ENCODE results near the gene AKAP7.
"Not testable (repeated sequence)": the region's sequence is repeated elsewhere in the genome, so short reads cannot be mapped to it uniquely, and the experiment has no call there.

Gene AKAP7

DNA sequence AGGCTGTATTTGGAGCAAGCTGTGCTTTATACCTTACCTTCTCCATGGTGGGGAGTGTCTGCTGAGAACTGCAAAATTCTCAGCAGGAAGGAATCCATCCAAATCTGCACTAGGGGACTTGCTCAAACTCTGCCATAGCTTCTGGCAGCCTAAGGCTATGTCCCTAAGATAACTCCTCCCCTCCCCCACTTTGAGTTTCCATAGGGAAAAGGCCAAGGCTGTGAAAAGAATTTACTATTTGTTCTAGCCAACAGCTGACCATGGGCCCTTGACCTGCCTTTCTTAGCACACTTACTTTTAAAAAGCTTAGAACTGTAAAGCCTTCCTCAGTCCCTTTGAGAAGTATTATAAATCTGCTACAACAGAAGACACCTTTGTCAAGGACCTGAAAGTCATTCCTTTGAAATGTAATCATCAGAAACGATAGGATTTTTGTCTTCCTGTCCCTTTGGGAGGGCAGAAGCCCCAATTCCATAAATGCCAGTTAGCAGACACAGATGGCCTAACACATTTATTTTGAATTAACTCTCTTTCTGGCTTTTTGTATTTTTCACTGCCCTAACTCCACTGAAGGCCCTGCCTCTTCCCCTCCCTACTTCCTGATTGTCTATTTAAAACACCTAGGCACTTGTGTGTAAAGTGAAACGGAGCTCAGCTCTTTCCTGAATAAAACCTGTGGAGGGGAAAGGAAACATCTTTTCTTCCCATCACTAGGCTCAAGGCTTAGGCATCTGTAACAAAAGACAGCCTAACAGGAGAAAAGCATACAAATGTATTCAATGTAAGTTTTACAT lies 157.1 kb downstream of the AKAP7 start:
- no peak for DNase-seq (ENCODE audit: low read depth)

DNA sequence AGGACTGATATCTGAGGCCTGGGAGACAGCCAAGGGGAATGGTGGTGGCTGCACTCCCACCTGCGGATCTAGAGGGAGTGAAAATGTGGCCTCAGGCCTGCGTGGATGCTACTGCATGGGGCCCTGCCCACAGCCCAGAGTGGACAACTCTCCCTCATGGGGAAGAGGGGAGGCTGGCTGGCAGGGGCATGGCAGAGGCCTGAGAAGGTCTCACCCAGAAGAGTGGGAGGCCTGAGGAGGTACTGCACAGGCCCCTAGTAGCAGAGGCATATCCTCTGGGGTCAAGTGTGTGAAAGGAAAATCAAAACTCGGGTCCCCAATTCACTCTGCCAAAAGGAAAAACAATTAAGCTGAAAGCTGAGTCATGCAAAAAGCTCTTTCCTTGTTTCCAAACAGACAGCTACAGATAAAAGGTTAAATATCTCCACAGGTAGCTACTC lies 158.2 kb downstream of the AKAP7 start:
- no peak for DNase-seq (ENCODE audit: low read depth)

- no peak for DNase-seq (ENCODE audit: low read depth)
These were observed 159.8 kb downstream of the AKAP7 start for GRCh38 chr6:131295081-131295480.

DNA sequence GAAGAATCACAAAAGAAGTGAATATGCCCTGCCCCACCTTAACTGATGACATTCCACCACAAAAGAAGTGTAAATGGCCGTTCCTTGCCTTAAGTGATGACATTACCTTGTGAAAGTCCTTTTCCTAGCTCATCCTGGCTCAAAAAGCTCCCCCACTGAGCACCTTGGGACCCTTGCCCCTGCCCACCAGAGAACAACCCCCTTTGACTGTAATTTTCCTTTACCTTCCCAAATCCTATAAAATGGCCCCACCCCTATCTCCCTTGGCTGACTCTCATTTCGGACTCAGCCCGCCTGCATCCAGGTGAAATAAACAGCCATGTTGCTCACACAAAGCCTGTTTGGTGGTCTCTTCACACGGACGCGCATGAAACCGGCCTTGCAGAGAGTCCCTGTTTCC lies 165.6 kb downstream of the AKAP7 start:
- not testable (repeated sequence) for DNase-seq (ENCODE audit: low read depth)

GRCh38 chr6:131303338-131303930 lies 168.2 kb downstream of the AKAP7 start:
- DNase-seq (ENCODE audit: low read depth), result no peak

DNA sequence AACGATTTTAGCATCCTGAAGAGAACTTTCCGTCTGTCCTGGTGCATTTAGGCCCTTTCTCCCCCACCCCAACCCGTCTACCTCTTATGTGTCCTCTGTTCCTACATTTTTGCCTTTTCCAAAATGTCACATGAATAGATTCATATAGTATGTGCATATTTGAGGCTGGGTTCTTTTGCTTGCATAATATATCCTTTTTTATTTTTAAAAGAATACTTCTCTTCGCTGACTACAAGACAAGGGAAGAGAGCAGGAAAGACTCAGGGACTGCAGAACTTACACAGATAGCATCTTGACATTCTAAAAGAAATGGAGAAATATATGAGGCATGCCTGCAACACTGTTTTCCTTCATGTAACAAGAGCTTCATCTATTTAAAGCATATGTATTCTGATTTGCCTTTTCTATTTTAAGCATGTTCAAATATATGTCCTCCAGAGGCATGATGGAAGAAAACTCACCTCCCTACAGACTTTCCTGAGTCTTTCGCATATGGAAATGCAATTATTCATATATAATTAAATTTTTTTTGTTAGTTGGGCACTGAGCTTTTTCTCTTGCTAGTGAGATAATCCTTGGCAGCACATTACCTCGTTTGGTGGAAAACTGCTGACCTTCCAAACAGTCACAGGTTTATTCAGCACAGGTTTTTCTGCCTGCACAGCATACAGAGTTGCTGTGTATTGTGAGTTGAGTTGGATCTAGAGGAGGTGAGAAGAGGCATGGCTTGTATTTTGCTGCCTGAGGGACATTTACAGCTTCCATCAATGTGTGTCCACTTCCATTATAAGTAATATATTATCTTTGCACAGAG lies 170.0 kb downstream of the AKAP7 start:
- DNase-seq (ENCODE audit: low read depth), result no peak

GRCh38 chr6:131309437-131309836 lies 174.2 kb downstream of the AKAP7 start:
- no peak for DNase-seq (ENCODE audit: low read depth)

- no peak for DNase-seq (ENCODE audit: low read depth)
These were observed 179.6 kb downstream of the AKAP7 start for GRCh38 chr6:131314838-131315237.

GRCh38 chr6:131316654-131317053 lies 181.4 kb downstream of the AKAP7 start:
- DNase-seq (ENCODE audit: low read depth), result no peak

- DNase-seq (ENCODE audit: low read depth), result peak; percentile 11
These were observed 182.2 kb downstream of the AKAP7 start for GRCh38 chr6:131317516-131317915.

GRCh38 chr6:131321589-131321988 lies 186.3 kb downstream of the AKAP7 start:
- peak; percentile 5 for DNase-seq (ENCODE audit: low read depth)

DNA sequence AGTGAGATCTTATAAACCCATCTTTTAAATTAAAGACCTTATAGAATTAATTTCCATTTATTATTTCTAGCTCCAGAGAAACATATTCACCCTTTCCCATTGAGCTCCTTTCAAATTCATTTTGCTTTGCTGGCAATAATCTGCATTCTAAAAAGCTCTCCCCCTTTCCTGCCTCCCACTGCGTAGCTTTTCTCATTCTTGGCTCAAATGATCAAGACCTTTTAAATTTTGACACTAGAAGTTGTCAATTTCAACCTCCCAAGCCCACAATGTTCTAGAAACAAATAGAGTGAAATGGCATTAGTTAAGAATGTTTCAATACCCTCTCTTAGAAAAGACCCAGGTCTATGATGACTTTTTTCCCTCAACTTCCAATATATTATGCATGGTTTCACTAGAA lies 186.9 kb downstream of the AKAP7 start:
- no peak for DNase-seq (ENCODE audit: low read depth)

- not testable (repeated sequence) for DNase-seq (ENCODE audit: low read depth)
These were observed 190.4 kb downstream of the AKAP7 start for GRCh38 chr6:131325669-131326068.

DNA sequence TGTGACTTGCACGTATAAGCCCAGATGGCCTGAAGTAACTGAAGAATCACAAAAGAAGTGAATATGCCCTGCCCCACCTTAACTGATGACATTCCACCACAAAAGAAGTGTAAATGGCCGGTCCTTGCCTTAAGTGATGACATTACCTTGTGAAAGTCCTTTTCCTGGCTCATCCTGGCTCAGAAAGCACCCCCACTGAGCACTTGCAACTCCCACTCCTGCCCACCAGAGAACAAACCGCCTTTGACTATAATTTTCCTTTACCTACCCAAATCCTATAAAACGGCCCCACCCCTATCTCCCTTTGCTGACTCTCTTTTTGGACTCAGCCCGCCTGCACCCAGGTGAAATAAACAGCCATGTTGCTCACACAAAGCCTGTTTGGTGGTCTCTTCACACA lies 193.5 kb downstream of the AKAP7 start:
- DNase-seq (ENCODE audit: low read depth), result not testable (repeated sequence)

- no peak for DNase-seq (ENCODE audit: low read depth)
These were observed 195.9 kb downstream of the AKAP7 start for GRCh38 chr6:131331151-131331550.

DNA sequence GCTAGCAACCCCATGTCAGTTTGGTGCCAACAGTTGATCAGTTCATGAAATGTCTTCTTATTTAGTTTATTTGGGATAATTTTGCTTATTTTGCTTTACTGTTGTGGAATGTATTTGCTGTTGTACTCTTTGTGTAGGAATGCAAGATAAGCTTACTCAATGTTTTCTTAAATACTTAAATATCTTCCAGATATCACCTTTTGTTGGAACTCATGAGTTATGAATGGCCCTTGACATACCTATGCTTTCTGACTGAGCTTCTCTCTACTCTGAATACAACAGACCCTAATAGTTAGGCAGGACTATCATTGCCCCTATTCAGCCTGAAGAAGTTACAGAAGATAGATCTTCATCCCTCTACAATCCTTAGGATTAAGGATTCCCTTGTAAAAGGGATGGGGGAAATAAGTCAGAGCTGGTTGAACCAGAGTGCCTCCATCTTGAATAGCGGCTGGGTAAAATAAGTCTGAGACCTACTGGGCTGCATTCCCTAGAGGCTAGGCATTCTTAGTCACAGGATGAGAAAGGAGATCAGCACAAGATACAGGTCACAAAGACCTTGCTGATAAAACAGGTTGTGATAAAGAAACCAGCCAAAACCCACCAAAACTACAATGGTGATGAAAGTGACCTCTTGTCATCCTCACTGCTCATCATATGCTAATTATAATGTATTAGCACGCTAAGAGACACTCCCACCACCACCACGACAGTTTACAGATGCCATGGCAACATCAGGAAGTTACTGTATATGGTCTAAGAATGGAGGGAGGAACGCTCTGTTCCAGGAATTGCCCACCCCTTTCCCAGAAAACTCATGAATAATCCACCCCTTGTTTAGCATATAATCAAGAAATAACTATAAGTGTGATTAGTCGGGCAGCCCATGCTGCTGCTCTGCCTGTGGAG lies 196.9 kb downstream of the AKAP7 start:
- DNase-seq (ENCODE audit: low read depth), result no peak
